ENCODE results near the gene ZNF133.

Gene ZNF133

DNA sequence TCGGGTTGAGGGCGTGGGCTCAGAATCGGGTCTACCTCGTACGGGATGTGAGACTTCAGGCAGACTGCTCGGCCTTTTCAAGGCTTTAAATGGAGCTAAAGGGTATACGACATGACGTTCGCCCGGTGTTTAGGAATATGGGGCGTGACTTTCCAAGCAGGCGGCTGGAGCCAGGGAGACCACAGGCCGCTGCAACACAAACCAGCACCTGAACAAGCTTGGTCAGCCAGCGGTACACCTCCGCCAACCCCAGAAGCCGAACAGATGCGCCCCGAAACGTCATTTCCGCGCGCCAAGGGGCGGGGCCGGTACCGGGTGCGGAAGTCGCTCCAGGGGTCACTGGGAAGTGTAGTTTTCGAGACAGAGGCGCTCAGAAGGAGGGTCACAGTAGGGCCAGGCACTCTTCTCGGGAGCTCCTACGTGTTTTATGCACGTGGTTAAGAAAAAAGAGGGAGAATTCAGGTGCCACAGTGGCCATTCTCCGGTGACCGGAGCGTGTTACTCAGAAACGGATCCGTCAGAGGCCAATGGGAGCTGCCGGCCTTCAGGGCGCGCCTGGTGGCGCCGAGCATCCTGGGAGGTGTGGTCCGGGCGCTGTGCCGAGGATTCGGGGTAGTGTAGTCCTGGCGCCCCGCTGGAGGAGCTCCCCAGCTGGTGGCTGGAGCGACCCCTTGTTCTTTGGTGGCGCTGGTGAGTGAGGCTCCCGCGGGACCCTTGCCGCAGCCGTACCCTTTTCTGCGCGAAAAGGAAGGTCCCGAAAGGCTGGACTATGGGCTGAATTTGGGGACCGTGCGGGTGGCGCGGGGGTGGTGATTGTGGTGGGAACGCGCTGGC, at the start of gene ZNF133:
Gene ZNF133, plus strand, starts transcription at position 613 of the 834 bp plus-strand sequence. CDS start 17,160 bp downstream, outside the sequence.
- TF ChIP-seq CTCF (IDR thresholded peaks at IDR 0.05), result no peak

DNA sequence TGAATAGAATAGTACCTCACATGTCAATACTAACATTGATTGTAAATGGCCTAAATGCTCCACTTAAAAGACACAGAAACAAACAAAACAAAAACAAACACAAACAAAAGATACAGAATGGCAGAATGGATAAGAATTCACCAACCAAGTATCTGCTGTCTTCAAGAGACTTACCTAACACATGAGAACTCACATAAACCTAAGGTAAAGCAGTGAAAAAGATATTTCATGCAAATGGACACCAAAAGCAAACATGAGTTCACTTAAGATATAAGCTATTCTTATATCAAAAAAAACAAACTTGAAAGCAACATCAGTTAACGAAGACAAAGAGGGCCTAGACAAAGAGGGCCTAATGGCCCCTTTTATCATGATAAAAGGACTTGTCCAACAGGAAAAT, 47.3 kb upstream of the ZNF133 start:
- no peak for TF ChIP-seq CTCF (IDR thresholded peaks at IDR 0.05)

- TF ChIP-seq CTCF (IDR thresholded peaks at IDR 0.05), result no peak
Measured at GRCh38 chr20:18243802-18244201, 44.5 kb upstream of the ZNF133 start.

GRCh38 chr20:18250217-18250616, 38.1 kb upstream of the ZNF133 start:
- no peak for TF ChIP-seq CTCF (IDR thresholded peaks at IDR 0.05)

DNA sequence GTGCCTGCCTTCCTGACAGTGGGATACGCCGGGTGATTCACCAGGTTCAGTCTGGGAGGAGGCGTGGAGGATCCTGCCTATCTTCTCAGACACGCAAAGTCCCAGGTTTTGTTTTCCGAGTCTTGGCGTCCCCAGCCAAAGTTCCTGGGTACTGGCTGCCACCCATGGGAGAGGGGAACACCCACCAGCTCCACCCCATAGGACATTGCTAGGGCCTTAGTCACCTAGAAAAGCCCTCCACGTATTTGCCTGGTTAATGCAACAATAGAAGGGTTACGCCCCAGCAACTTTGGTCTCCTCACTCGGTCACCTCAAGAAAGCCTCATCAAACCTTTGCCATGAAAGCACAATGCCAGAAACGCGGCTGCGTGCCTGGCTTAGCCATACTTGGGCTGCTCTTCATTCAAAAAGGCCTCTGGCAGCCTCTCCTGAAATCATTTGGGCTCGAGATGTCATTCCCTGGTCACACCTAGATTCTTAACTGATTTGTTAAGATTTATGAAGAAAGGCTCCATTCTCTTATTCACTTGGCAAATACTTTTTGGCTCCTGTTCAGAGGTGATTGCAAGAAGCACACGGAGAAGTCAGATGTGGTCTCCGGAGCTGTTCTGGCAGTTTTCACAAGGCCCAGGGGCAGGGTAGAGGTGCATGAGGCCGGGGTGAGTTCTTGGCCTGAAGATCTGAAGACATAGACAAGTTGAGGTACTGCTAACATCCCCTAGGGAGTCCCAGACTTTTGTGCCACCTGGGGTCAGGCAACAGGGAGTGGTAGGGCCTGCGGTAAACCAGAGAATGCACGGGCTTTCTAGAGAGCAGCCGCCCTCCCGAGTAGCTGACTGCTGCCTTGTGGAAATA, 35.5 kb upstream of the ZNF133 start:
- no peak for TF ChIP-seq CTCF (IDR thresholded peaks at IDR 0.05)

DNA sequence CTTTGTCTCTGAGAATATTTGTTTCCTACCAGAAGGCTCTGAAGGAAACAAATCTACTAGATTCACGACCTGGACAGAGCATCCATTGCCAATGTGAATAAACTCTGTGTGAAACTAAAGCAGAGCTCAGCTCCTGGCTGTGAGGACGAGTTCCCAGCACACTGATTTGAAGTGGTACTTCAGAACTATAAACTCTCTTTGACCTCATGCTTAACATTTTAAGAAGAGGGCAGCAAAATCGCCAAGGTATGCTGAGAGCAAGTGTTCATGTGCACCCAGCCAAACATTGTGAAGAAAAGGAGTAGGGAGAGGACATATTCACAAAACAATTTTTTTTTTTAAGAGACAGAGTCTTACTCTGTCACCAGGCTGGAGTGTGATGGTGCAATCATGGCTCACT, 33.7 kb upstream of the ZNF133 start:
- no peak for TF ChIP-seq CTCF (IDR thresholded peaks at IDR 0.05)

DNA sequence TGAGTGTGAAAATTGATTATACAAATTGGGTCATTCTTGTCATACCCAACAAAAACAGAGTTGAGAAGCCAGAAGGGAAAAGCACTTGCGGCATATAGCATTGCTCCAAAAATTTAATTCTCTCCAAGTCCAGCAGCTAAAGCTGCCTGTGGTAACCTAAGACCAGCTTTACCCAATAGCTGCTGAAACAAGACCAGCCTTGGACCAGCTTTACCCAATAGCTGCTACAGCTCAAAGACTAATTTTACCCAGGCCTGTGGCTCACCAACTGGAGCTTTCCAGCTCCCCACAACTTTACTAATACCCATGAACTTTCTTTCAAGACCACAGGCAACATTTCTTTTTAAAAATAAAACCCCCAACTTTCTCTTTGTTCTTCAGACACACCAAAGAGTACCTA, 32.8 kb upstream of the ZNF133 start:
- TF ChIP-seq CTCF (IDR thresholded peaks at IDR 0.05), result no peak

Data from LNCAP (cell line).